Fibroblast of gingiva (primary cell): ENCODE results near the gene S100G.
"Not testable (repeated sequence)": the region's sequence is repeated elsewhere in the genome, so short reads cannot be mapped to it uniquely, and the experiment has no call there.

Source experiments
- DNase-seq: peaks from one replicate; pipeline ENCODE4 v3.0.0-alpha.2; 2011; ENCODE audit warnings: low read depth

The S100G gene

GRCh38 chrX:16649858-16650257 lies at the start of gene S100G:
Gene S100G, plus strand, starts transcription at chrX:16650158. Its CDS starts 849 bp downstream, at chrX:16651007.
- no peak for DNase-seq

DNA sequence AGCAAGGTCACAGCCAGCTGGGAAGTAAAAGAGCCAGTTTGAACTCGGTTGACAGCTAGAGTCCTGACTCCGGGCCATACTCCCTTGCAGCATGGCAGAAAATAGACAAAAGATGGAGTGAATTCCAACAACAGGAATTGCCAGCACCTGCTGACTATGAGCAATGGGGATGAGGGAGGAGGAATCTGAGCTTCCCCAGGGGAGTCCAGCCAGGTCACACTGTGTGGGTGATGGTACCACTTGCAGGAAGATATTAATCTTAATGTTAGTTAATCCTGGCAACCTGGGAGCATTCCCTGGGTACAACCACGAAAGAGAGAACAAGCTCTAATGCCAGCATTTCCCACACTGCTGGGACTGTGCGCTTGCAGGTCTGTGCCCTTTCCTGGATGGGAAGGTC lies 48.1 kb upstream of the S100G start:
- DNase-seq = no peak

DNA sequence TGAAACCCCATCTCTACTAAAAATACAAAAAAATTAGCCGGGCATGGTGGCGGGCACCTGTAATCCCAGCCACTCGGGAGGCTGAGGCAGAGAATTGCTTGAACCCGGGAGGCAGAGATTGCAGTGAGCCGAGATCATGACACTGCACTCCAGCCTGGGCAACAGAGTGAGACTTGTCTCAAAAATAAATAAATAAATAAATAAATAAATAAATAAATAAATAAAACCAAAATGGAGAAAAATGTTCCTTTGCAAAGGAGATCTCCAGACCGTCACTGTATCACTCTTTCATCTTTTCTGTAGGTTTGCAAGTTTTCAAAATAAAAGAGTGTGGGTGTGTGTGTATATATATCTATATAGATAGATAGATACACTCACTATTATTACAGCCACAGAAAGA lies 46.7 kb upstream of the S100G start:
- DNase-seq = not testable (repeated sequence)

- DNase-seq = no peak
These were observed 46.1 kb upstream of the S100G start for GRCh38 chrX:16603822-16604221.

- no peak for DNase-seq
These were observed 45.6 kb upstream of the S100G start for GRCh38 chrX:16604337-16604736.

DNA sequence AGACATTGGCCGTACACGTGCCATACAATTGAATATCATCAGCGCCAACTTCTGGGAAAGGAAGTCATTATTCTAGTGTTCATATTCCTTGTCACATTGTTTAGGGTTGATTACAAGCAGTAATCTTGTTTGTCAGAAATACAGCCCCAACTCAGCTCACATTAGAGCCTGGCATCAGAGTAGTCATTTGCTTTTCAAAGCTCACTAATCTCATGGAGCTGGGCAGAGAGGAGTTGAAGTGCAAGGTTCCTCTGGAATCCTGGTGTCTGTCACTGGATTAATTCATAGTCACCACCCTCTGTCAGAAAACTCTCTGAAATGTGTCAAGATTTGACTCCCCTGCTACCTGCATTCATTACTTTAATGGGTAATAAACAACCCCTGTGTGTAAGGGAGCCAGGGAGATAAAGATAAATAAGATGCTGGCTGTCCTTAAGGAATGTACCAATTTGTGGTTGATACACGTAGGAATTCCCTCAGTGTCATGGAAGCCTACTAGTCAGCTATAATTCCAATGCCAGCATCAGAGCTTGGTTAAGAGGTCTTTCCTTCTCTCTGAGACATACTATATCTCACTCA lies 43.7 kb upstream of the S100G start:
- no peak for DNase-seq

DNA sequence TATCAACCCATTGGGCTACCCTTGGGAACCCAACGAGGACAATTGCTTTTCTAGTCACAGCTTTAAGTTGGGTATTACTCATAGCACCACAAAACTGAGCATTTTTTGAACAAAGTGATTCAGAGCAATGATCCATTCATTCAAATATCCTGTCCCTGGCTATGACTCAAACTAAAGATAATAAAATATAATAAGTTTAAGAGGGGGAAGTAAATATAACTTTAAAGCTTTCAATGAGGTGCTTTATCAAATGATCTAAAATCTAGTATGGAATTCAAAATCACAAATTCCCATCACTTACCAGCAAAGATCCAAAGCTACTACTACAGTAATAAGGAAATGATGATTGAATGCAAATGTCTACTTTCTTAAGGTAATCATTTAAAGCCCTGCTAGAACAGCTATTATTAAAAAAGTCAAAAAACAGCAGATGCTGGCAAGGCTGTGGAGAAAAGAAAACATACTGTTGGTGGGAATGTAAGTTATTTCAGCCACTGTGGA lies 39.8 kb upstream of the S100G start:
- DNase-seq = no peak

GRCh38 chrX:16610654-16611053 lies 39.3 kb upstream of the S100G start:
- DNase-seq = not testable (repeated sequence)

DNA sequence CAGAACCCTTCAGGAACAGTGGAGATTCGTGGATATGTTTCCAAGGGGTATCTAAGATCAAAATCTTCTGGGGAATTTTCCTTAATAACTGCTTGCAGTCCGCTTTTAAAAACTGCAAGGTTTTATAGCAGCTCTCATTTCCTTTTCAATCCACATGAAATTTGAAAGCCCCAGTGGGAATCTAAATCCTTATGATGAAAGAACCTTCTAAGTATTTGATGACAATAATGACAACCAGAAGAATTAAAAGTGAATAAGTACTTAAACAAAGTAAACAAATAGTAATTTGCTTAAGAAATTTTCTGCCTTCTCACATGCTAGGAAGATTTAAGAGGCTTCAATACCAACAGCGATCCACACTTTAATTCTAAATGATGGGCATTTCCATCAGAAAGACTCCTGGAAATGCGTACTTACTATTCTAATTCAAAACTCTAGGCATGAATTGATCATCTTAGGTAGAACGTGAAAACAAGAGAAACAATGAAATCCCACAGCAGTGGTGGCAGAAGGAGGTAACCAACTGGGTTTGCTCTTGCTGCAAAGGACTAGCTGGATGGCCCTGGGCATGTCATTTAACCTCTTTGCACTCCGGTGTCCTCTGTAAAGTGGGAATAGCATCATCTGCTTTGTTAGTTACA lies 37.6 kb upstream of the S100G start:
- no peak for DNase-seq

GRCh38 chrX:16617382-16617781 lies 32.6 kb upstream of the S100G start:
- DNase-seq = no peak

GRCh38 chrX:16618422-16618821 lies 31.5 kb upstream of the S100G start:
- no peak for DNase-seq

GRCh38 chrX:16619024-16619423 lies 30.9 kb upstream of the S100G start:
- DNase-seq = no peak

DNA sequence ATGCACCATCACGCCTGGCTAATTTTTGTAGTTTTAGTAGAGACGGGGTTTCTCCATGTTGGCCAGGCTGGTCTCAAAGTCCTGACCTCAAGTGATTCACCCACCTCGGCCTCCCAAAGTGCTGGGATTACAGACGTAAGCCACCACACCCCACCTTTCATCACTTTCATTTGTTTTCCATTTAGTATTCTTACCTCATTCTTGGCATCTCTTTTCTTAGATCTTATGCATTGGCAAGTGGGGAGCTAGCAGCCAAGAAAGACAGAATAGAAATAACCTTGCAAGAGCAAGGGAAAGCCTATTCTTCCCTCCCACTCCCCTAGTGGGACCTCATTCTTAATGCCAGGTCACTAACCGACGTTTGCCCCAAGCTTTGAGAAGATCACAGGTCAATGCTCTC lies 21.4 kb upstream of the S100G start:
- DNase-seq = not testable (repeated sequence)

DNA sequence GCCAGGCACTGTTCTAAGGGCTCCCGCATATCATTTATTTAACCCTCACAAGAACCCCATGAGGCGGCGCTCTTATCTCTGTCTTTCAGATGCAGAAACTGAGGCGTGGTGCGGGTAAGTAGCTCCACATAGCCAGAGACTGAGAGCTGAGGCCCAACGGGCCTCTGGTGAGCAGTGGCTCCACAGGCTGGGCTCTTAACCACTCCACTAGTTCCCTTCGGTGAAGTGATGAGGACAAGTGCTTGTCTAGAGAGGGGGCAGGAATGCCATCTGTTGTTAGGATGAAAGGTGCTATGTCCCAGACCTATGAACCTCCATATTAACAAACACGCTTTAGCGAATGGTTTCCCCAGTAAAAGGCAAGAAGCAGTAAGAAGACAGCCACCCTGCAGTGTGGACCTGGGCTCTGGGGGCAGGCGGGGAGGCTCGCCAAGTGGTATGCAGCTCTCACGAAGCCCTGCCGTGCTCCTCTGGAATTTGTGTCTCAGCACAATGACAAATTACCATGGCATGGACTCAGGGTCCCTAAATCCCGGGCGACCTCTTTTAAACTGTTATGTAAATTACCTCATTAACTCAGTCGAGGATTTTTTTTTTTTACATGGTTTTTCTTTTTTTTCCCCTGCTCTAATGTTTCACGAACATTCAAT lies 20.9 kb upstream of the S100G start:
- DNase-seq = no peak

DNA sequence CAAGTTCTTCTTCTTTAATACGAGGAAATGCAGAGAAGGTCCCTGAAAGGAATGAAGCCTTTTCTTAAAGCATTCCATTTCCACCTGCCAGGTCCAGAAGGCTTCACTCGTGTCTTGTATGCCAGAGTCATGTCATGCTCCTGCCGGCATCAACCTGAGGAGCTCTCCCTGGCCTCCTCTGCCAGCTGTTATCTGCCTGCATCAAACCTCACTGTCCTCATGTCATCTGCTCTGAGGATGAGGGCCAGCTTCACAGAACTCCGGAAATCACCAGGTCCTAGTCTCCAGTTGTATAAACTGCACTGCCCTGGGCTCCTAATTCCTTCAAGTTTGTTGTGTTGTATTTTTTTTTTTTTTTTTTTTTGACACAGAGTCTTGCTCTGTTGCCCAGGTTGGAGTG lies 20.0 kb upstream of the S100G start:
- DNase-seq = no peak

DNA sequence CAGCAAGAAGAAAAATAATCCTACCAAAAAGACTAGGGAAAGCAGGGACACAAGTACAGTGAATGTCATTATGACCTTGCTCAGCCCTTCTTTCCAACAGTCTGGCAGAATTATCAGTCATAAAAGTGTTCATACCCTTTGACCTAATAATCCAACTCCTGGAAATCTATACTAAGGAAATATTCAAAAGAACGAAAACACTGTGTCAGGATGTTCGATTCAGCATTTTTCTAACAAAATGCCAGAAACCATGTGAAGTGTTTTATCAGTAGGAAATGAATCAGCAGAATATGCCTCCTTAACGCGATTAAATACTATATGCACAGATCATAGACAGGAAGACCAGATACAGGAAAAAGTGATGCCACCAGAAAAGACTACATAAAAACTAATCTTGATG lies 16.2 kb upstream of the S100G start:
- DNase-seq = no peak

- DNase-seq = no peak
These were observed 14.9 kb upstream of the S100G start for GRCh38 chrX:16635040-16635439.

DNA sequence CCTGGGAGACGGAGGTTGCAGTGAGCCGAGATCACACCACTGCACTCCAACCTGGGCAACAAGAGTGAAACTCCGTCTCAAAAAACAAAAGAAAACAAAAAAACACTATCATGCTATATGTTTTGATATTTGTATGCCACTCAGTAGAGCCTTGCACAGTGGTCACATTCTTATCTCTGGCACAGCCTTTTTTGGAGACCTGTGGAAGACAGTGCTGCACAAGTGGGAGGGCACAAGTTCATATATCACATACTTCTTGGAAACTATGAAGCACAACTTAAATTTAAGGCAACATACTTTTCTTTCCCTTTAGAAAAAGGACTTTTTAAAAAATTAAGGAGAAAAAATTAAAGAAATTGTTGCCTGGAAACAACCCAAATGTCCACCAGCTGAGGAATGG lies 14.4 kb upstream of the S100G start:
- DNase-seq = no peak

GRCh38 chrX:16638533-16638932 lies 11.4 kb upstream of the S100G start:
- DNase-seq = no peak

- no peak for DNase-seq
These were observed 10.0 kb upstream of the S100G start for GRCh38 chrX:16639966-16640365.

- DNase-seq = no peak
These were observed 9.1 kb upstream of the S100G start for GRCh38 chrX:16640823-16641222.

DNA sequence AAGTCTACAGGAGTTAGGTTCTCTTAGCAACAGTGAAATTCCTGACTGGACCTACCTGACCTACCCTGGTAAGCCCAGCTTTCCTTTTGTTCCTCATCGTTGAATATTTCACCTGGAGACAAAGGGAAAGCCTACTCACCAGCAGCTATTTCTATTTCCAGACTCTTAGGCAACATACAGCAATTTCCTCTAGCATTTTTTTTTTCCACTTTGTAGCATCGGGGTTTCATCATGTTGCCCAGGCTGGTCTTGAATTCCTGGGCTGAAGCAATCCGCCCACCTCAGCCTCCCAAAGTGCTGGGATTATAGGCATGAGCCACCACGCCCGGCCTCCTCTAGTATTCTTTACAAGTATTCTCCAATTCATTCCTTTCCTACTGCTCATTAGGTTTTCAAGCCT lies 6.8 kb upstream of the S100G start:
- peak; percentile 30 for DNase-seq

GRCh38 chrX:16646366-16647138 lies 3.4 kb upstream of the S100G start:
- DNase-seq = no peak
